RWPE1 (cell line): ENCODE measurements around the gene GBX2.

Experiments
- CTCF ChIA-PET: fragments of 350-600 bp; sonication (Branson Sonifier 250); formaldehyde crosslinking; extraction: SDS; loops from one replicate; lab custom pipeline; 2021; lab: Yijun Ruan, JAX
- POLR2A ChIA-PET: fragments of 400-600 bp; formaldehyde crosslinking; extraction: SDS; loops from one replicate; lab custom pipeline; 2020; ENCODE audit warnings: antibody characterized with exemption; ENCODE audit not compliant: low non-redundant PET; lab: Yijun Ruan, JAX
- DNase-seq: peaks from one replicate; pipeline ENCODE4 v3.0.0; 2012; ENCODE audit warnings: low spot score
- H3K27ac ChIP-seq: fragments of 450-650 bp; 2 replicates; pipeline ENCODE4 v1.5.1; 2017
- TF ChIP-seq, protein P1 (sequence below): fragments of 450-650 bp; conservative IDR thresholded peaks from 2 replicates; pipeline ENCODE4 v1.5.1; 2017; ENCODE audit warnings: low read depth, mild to moderate bottlenecking

Gene GBX2

DNA sequence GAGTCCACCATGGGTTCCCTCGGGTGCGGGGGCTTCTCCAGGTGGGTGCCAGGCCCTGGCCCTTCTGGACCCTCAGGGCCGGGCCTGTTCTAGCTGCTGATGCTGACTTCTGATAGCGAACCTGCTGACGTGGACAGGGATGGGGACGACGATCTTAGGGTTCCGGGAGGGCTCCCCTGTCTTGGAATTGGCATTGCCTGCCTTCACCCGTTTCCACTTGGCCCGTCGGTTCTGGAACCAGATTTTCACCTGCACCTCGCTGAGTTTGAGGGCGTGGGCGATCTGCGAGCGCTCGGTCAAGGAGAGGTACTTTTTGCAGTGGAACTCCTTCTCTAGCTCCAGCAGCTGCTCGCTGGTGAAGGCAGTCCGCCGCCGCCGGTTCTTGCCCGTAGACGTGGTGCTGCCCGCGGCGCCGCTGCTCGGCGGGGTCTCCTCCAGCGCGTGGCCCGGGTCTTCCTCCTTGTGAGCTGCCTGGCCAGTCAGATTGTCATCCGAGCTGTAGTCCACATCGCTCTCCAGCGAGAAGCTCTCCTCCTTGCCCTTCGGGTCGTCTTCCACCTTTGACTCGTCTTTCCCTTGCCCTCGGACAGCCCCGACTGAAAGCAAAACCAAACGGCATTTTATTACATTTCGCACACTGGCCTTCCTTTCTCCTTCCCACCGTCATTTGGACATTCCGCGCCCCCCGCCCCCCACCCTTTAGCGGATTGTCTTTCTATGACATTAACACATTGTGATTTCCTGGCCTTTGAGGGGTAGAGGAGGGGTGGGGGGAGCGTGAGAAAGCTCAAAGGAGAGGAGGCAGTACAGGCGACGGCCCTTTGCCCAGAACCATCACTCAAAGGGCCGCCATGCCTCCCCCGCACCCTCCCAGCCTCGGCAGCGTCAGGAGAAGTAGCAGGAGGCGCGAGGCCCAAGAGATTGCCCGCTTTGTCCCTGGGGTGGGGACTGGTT is 2.1 kb downstream of the GBX2 start:
- H3K27ac ChIP-seq = no peak overlapping the region
- DNase-seq = no peak
- TF ChIP-seq, protein P1, sequence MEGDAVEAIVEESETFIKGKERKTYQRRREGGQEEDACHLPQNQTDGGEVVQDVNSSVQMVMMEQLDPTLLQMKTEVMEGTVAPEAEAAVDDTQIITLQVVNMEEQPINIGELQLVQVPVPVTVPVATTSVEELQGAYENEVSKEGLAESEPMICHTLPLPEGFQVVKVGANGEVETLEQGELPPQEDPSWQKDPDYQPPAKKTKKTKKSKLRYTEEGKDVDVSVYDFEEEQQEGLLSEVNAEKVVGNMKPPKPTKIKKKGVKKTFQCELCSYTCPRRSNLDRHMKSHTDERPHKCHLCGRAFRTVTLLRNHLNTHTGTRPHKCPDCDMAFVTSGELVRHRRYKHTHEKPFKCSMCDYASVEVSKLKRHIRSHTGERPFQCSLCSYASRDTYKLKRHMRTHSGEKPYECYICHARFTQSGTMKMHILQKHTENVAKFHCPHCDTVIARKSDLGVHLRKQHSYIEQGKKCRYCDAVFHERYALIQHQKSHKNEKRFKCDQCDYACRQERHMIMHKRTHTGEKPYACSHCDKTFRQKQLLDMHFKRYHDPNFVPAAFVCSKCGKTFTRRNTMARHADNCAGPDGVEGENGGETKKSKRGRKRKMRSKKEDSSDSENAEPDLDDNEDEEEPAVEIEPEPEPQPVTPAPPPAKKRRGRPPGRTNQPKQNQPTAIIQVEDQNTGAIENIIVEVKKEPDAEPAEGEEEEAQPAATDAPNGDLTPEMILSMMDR = no peak
- CTCF ChIA-PET = no interaction called here
- POLR2A ChIA-PET = no interaction called here

- ChIA-PET POLR2A (no interaction called here), CTCF (no interaction called here)
- H3K27ac ChIP-seq = no peak overlapping the region
- DNase-seq = no peak
- TF ChIP-seq, protein P1 = no peak
Observed at GRCh38 chr2:236164925-236165841, 3.0 kb downstream of the GBX2 start.

DNA sequence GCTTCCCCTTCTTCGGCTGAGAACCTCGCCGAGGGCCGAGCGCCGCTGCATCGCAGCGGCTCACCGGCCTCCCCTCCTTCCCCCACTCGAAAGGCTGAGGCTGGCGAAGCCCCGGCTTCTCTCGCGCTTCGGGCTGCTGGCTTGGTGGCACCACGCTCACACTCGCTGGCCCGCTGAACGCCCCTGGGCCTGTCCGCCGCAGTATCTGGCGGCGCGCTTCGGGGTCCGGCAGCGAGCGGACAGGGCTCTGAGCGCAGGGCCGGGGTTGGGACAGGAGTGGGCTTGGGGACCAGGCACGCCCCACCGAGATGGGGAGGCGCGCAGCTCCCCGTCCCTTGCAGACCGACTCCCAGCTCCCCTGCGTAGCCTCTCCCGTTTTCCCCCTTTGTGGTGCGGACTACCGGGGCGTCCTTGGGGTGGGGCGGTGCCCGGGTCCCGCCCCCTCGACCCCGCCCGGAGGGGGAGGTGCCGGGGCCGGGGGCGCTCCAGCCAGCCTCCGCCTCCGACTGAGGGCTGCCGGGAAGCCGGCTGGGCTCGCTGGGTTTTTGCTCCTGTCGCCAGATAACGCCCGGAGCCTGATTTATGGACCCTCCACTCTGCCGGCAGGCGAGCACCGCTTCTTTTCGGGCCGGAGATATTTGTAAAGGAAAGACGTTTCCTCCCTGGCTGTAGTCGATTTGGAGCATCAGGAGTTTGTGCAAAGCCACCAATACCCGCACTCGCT is 3.8 kb downstream of the GBX2 start:
- POLR2A ChIA-PET = no interaction called here
- DNase-seq = no peak
- TF ChIP-seq, protein P1 = no peak
- H3K27ac ChIP-seq = no peak overlapping the region
- CTCF ChIA-PET = no interaction called here

DNA sequence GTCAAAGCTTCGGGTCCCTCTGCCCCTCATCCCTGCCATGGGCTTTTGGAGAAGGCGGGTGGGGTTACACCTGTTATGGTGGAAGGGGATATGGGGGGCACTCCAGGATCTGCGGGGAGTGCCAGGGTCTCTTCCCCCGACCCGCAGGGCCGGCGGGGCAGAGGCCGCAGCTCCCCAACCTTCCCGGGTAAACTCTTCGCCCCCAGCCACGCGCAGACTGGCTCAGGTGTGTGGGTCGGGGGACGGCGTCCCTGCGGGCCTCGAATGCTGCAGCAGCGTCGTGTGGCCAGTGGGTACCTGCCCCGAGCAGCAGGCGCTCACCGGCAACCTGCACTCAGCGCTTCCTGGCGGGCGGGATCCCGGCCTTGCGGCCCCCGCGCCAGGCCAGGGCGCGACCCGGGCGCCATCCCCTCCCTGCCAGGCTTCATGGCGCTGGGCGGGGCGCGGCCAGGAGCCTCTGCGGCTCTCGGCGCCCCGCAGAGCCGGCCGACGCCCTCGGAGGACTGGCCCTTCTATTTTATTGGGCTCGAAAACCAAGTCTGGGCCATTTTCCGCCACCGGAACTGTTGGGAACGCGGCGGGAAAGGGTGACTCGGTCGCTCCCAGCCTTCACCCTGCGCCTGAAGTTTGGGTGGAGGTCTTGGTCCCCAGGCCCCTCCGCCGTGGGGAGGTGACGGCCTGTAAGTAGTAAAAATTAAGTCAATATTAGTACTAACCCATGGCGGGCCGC is 4.5 kb downstream of the GBX2 start:
- CTCF ChIA-PET = no interaction called here

GRCh38 chr2:236162882-236163470 is 5.2 kb downstream of the GBX2 start:
- CTCF ChIA-PET = no interaction called here
- no peak overlapping the region for H3K27ac ChIP-seq
- TF ChIP-seq, protein P1 = no peak
- POLR2A ChIA-PET = no interaction called here
- no peak for DNase-seq

More for the DNA sequence above, 4.5 kb downstream of the GBX2 start:
- no peak for DNase-seq
- TF ChIP-seq, protein P1 = no peak
- POLR2A ChIA-PET = no interaction called here
- H3K27ac ChIP-seq = no peak overlapping the region
